ENCODE measurements around the gene CLDN22.

DNA sequence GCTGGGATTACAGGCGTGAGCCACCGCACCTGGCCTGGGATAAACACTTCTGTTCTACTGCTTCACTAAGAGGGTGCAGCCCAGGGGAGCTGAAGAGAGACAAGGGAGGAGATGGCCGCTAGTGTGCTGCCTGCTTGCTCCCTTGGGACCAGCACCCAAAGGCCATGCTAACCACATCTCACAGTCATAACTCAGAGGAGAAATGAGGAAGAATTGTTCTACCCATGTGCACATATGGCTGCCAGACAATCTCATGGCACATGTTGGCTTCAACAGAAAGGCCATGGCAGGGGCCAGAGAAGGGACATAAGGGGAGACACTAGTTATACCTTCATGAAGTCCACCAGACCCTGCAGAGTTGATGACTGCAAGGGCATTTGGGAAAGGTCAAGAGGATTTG lies 22.4 kb downstream of the CLDN22 start:
- TF ChIP-seq RAD21 (IDR thresholded peaks at IDR 0.05) = no peak
- TF ChIP-seq, protein P1, sequence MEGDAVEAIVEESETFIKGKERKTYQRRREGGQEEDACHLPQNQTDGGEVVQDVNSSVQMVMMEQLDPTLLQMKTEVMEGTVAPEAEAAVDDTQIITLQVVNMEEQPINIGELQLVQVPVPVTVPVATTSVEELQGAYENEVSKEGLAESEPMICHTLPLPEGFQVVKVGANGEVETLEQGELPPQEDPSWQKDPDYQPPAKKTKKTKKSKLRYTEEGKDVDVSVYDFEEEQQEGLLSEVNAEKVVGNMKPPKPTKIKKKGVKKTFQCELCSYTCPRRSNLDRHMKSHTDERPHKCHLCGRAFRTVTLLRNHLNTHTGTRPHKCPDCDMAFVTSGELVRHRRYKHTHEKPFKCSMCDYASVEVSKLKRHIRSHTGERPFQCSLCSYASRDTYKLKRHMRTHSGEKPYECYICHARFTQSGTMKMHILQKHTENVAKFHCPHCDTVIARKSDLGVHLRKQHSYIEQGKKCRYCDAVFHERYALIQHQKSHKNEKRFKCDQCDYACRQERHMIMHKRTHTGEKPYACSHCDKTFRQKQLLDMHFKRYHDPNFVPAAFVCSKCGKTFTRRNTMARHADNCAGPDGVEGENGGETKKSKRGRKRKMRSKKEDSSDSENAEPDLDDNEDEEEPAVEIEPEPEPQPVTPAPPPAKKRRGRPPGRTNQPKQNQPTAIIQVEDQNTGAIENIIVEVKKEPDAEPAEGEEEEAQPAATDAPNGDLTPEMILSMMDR (IDR thresholded peaks at IDR 0.05; ENCODE audit: low read depth, low read length, missing input control) = no peak
- no peak for TF ChIP-seq YY1 (IDR thresholded peaks at IDR 0.05)
- TF ChIP-seq, protein P2, sequence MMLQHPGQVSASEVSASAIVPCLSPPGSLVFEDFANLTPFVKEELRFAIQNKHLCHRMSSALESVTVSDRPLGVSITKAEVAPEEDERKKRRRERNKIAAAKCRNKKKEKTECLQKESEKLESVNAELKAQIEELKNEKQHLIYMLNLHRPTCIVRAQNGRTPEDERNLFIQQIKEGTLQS (IDR thresholded peaks at IDR 0.05) = no peak
- no peak for TF ChIP-seq JUND (IDR thresholded peaks at IDR 0.05)
- TF ChIP-seq, protein P3, sequence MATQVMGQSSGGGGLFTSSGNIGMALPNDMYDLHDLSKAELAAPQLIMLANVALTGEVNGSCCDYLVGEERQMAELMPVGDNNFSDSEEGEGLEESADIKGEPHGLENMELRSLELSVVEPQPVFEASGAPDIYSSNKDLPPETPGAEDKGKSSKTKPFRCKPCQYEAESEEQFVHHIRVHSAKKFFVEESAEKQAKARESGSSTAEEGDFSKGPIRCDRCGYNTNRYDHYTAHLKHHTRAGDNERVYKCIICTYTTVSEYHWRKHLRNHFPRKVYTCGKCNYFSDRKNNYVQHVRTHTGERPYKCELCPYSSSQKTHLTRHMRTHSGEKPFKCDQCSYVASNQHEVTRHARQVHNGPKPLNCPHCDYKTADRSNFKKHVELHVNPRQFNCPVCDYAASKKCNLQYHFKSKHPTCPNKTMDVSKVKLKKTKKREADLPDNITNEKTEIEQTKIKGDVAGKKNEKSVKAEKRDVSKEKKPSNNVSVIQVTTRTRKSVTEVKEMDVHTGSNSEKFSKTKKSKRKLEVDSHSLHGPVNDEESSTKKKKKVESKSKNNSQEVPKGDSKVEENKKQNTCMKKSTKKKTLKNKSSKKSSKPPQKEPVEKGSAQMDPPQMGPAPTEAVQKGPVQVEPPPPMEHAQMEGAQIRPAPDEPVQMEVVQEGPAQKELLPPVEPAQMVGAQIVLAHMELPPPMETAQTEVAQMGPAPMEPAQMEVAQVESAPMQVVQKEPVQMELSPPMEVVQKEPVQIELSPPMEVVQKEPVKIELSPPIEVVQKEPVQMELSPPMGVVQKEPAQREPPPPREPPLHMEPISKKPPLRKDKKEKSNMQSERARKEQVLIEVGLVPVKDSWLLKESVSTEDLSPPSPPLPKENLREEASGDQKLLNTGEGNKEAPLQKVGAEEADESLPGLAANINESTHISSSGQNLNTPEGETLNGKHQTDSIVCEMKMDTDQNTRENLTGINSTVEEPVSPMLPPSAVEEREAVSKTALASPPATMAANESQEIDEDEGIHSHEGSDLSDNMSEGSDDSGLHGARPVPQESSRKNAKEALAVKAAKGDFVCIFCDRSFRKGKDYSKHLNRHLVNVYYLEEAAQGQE (IDR thresholded peaks at IDR 0.05) = no peak

Data from liver (tissue), 3 donors.